Ovary (tissue), 3 donors: ENCODE data around the gene KIF23.

Experiments used
- CTCF ChIP-seq, 3 donors: fragments of 450-650 bp in 2 of 3; fragments of 200-600 bp in 1 of 3; IDR thresholded peaks; one replicate each; pipeline versions ENCODE4 v1.5.1 to v1.8.0; 2016 to 2022; ENCODE audit warnings: antibody characterized with exemption in 3 of 3, mild to moderate bottlenecking in 1 of 3
- EP300 ChIP-seq: sonication (generic); formaldehyde crosslinking; IDR thresholded peaks from one replicate; pipeline ENCODE4 v1.6.1; 2017; ENCODE audit warnings: antibody characterized with exemption
- POLR2A ChIP-seq: fragments of 450-650 bp; IDR thresholded peaks from one replicate; pipeline ENCODE4 v1.6.1; 2017; ENCODE audit warnings: antibody characterized with exemption, mild to moderate bottlenecking, moderate library complexity
- donor health status: DM: no; HTN: no; CAD: no.

DNA sequence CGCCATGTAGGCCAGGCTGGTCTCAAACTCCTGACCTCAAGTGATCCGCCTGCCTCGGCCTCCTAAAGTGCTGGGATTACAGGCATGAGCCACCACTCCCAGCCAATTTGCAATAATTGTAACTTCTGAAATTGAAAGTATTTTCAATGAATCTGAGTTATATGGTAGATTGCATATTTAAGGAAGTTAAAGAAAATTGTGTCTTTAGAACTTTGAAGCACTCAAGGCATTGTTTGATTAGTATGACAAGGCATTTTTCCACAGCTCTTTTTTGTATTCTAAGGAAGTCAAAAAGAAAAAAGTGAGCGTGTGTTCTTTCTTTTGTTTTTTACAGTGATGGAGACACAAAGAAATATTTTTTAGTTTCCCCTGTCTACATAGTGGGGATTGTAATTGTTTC, 22.8 kb downstream of the KIF23 start:
- TF ChIP-seq CTCF (IDR thresholded peaks at IDR 0.05) (no peak), POLR2A (no peak), EP300 (no peak)
